GM21619 (cell line): Measurements from ENCODE around the gene ARSB.
"Not testable (repeated sequence)": the region's sequence is repeated elsewhere in the genome, so short reads cannot be mapped to it uniquely, and the experiment has no call there.

Experiments used
- ATAC-seq: cut with Tn5 transposase; IDR thresholded peaks from one replicate; pipeline ENCODE4 v1.9.1; 2021; ENCODE audit not compliant: unreplicated experiment

Gene ARSB

GRCh38 chr5:78782728-78783127 lies 202.4 kb downstream of the ARSB start:
- ATAC-seq, result no peak

GRCh38 chr5:78781611-78782286 lies 203.4 kb downstream of the ARSB start:
- no peak for ATAC-seq

- no peak for ATAC-seq
Observed at GRCh38 chr5:78779771-78780616, 205.1 kb downstream of the ARSB start.

GRCh38 chr5:78779262-78779661 lies 205.8 kb downstream of the ARSB start:
- ATAC-seq, result no peak

GRCh38 chr5:78778538-78778937 lies 206.6 kb downstream of the ARSB start:
- ATAC-seq, result no peak

GRCh38 chr5:78777901-78778300 lies 207.2 kb downstream of the ARSB start:
- no peak for ATAC-seq

GRCh38 chr5:78776637-78777036 lies 208.5 kb downstream of the ARSB start:
- no peak for ATAC-seq

GRCh38 chr5:78773655-78774054 lies 211.5 kb downstream of the ARSB start:
- ATAC-seq, result no peak

- ATAC-seq, result no peak
Observed at GRCh38 chr5:78771260-78772205, 213.6 kb downstream of the ARSB start.

- no peak for ATAC-seq
Observed at GRCh38 chr5:78768781-78769380, 216.2 kb downstream of the ARSB start.

GRCh38 chr5:78766412-78766762 lies 218.7 kb downstream of the ARSB start:
- ATAC-seq, result no peak

- ATAC-seq, result no peak
Observed at GRCh38 chr5:78765756-78766411, 219.2 kb downstream of the ARSB start.

- no peak for ATAC-seq
Observed at GRCh38 chr5:78765116-78765515, 220.0 kb downstream of the ARSB start.

GRCh38 chr5:78763659-78764189 lies 221.4 kb downstream of the ARSB start:
- ATAC-seq, result no peak

- ATAC-seq, result not testable (repeated sequence)
Observed at GRCh38 chr5:78762743-78763142, 222.4 kb downstream of the ARSB start.

GRCh38 chr5:78761840-78762239 lies 223.3 kb downstream of the ARSB start:
- no peak for ATAC-seq

- ATAC-seq, result no peak
Observed at GRCh38 chr5:78760770-78761169, 224.3 kb downstream of the ARSB start.

GRCh38 chr5:78760366-78760765 lies 224.7 kb downstream of the ARSB start:
- ATAC-seq, result no peak

GRCh38 chr5:78758169-78758839 lies 226.8 kb downstream of the ARSB start:
- ATAC-seq, result peak; percentile 61
